Astrocyte (in vitro differentiated cells and primary cell): ENCODE results near the gene PRPSAP1. TPM values are rescaled to one million over a fixed set of nuclear protein-coding genes. Genes with fewer than 3 reads are reported as not detected.

ENCODE experiments used
- DNase-seq: peaks from one replicate; pipeline ENCODE4 v3.0.0-alpha.2; 2010; ENCODE audit warnings: low read depth
- FAIRE-seq: peaks from 2 replicates; lab custom pipeline; 2011; peaks lifted over from hg19 to GRCh38; lab: Jason Lieb, UNC
- H2AFZ ChIP-seq: 2 replicates; pipeline ENCODE4 v1.6.0; 2012; ENCODE audit warnings: low read depth, low read length, inconsistent platforms
- H3K27ac ChIP-seq: 2 replicates; pipeline ENCODE4 v1.5.1; 2011; ENCODE audit warnings: low read depth, low read length, inconsistent platforms
- H3K27me3 ChIP-seq: 2 replicates; pipeline ENCODE4 v1.6.0; 2011; ENCODE audit warnings: low read length, inconsistent platforms; ENCODE audit not compliant: insufficient read depth
- H3K36me3 ChIP-seq: 2 replicates; pipeline ENCODE4 v1.5.1; 2011; ENCODE audit warnings: low read length, inconsistent platforms; ENCODE audit not compliant: insufficient read depth
- H3K4me1 ChIP-seq: 2 replicates; pipeline ENCODE4 v1.5.1; 2011; ENCODE audit warnings: low read length, inconsistent platforms; ENCODE audit not compliant: insufficient read depth
- H3K4me2 ChIP-seq: 2 replicates; pipeline ENCODE4 v1.6.0; 2012; ENCODE audit warnings: low read length, inconsistent platforms
- H3K4me3 ChIP-seq: 2 replicates; pipeline ENCODE4 v1.5.1; 2011; ENCODE audit warnings: low read depth, mild to moderate bottlenecking, low read length, inconsistent platforms; ENCODE audit not compliant: insufficient read depth
- H3K79me2 ChIP-seq: 2 replicates; pipeline ENCODE4 v1.6.0; 2012; ENCODE audit warnings: mild to moderate bottlenecking, low read length, inconsistent platforms; ENCODE audit not compliant: insufficient read depth
- H3K9ac ChIP-seq: 2 replicates; pipeline ENCODE4 v1.6.0; 2012; ENCODE audit warnings: mild to moderate bottlenecking, low read length, inconsistent platforms
- H3K9me3 ChIP-seq: 2 replicates; pipeline ENCODE4 v1.5.1; 2012; ENCODE audit warnings: low read depth, mild to moderate bottlenecking, low read length, inconsistent platforms; ENCODE audit not compliant: insufficient read depth
- H4K20me1 ChIP-seq: 2 replicates; pipeline ENCODE4 v1.6.0; 2012; ENCODE audit warnings: low read length, inconsistent platforms; ENCODE audit not compliant: insufficient read depth
- H3K27ac Mint-ChIP-seq: one replicate; pipeline ENCODE4 v1.8.0; 2021; ENCODE audit warnings: mild to moderate bottlenecking, mixed read lengths; ENCODE audit not compliant: unreplicated experiment
- H3K27me3 Mint-ChIP-seq: one replicate; pipeline ENCODE4 v1.8.0; 2021; ENCODE audit warnings: low read depth, mixed read lengths; ENCODE audit not compliant: unreplicated experiment
- H3K36me3 Mint-ChIP-seq: one replicate; pipeline ENCODE4 v1.8.0; 2021; ENCODE audit warnings: low read depth, mixed read lengths; ENCODE audit not compliant: unreplicated experiment
- H3K4me1 Mint-ChIP-seq: one replicate; pipeline ENCODE4 v1.8.0; 2021; ENCODE audit warnings: low read depth, mixed read lengths; ENCODE audit not compliant: unreplicated experiment
- H3K4me3 Mint-ChIP-seq: one replicate; pipeline ENCODE4 v1.8.0; 2021; ENCODE audit warnings: mild to moderate bottlenecking, moderate library complexity, mixed read lengths; ENCODE audit not compliant: unreplicated experiment
- H3K9me3 Mint-ChIP-seq: one replicate; pipeline ENCODE4 v1.8.0; 2021; ENCODE audit warnings: mild to moderate bottlenecking, mixed read lengths; ENCODE audit not compliant: unreplicated experiment
- CTCF ChIP-seq: IDR thresholded peaks from 2 replicates; pipeline ENCODE4 v1.5.1; 2011; ENCODE audit warnings: low read depth, mild to moderate bottlenecking, inconsistent platforms, low read length, moderate library complexity; ENCODE audit not compliant: insufficient read depth
- EZH2 ChIP-seq: IDR thresholded peaks from 2 replicates; pipeline ENCODE4 v1.6.1; 2012; ENCODE audit warnings: mild to moderate bottlenecking, low read length, inconsistent platforms; ENCODE audit not compliant: insufficient read depth
- total RNA-seq: library from RNA; stranded (reverse); gene quantifications from 2 replicates; pipeline ENCODE4 v1.2.1, GENCODE V29; 2021

PRPSAP1 gene
- total RNA-seq, 1 donor from 2014 or later, result 36.2 TPM

- Mint-ChIP-seq H3K4me1 (peaks cover 14% of the 10 kb centered on the region), H3K4me3 (no peak overlapping the region), H3K9me3 (no peaks in the 10 kb centered on the region), H3K36me3 (no peaks in the 10 kb centered on the region), H3K27ac (no peak overlapping the region), H3K27me3 (no peaks in the 10 kb centered on the region)
- DNase-seq (no peak), FAIRE-seq (no peak)
- H3K36me3 ChIP-seq, result peaks cover 4% of the 10 kb centered on the region
- no peak overlapping the region for H2AFZ ChIP-seq
- H3K4me1 ChIP-seq, result peaks cover 8% of the 10 kb centered on the region
- H3K9me3 ChIP-seq, result no peaks in the 10 kb centered on the region
- peaks cover 44% of the 10 kb centered on the region for H3K79me2 ChIP-seq
- H3K4me2 ChIP-seq, result no peak overlapping the region
- H3K27me3 ChIP-seq, result no peaks in the 10 kb centered on the region
- TF ChIP-seq CTCF (no peak), EZH2 (no peak)
- H3K27ac ChIP-seq, result no peak overlapping the region
- H4K20me1 ChIP-seq, result peaks cover 13% of the 10 kb centered on the region
- H3K4me3 ChIP-seq, result no peak overlapping the region
- H3K9ac ChIP-seq, result no peak overlapping the region
Observed at GRCh38 chr17:76270127-76270592, 83.6 kb downstream of the PRPSAP1 start.

- no peak for FAIRE-seq
- no peak overlapping the region for H3K4me2 ChIP-seq
- Mint-ChIP-seq H3K9me3 (no peaks in the 10 kb centered on the region), H3K27ac (no peak overlapping the region), H3K4me1 (peaks cover 18% of the 10 kb centered on the region), H3K36me3 (no peaks in the 10 kb centered on the region), H3K27me3 (no peaks in the 10 kb centered on the region), H3K4me3 (no peak overlapping the region)
- H2AFZ ChIP-seq, result no peak overlapping the region
- peaks cover 4% of the 10 kb centered on the region for H3K36me3 ChIP-seq
- no peak overlapping the region for H3K9ac ChIP-seq
- peaks cover 44% of the 10 kb centered on the region for H3K79me2 ChIP-seq
- no peak overlapping the region for H3K4me3 ChIP-seq
- H3K4me1 ChIP-seq, result peaks cover 12% of the 10 kb centered on the region
- peaks cover 13% of the 10 kb centered on the region for H4K20me1 ChIP-seq
- no peaks in the 10 kb centered on the region for H3K9me3 ChIP-seq
- DNase-seq, result no peak
- H3K27me3 ChIP-seq, result no peaks in the 10 kb centered on the region
- no peak overlapping the region for H3K27ac ChIP-seq
- TF ChIP-seq EZH2 (no peak), CTCF (no peak)
Observed at GRCh38 chr17:76268991-76269981, 84.4 kb downstream of the PRPSAP1 start.
